GM19467 (cell line): ENCODE results near the gene VIPR1.

ENCODE experiments used
- ATAC-seq: cut with Tn5 transposase; IDR thresholded peaks from one replicate; pipeline ENCODE4 v1.9.1; 2021; ENCODE audit warnings: mild to moderate bottlenecking, moderate library complexity; ENCODE audit not compliant: unreplicated experiment

Gene VIPR1

GRCh38 chr3:42509111-42509510, 6.7 kb downstream of the VIPR1 start:
- no peak for ATAC-seq

GRCh38 chr3:42510325-42510724, 7.9 kb downstream of the VIPR1 start:
- ATAC-seq: no peak

- ATAC-seq: no peak
These were observed 8.8 kb downstream of the VIPR1 start for GRCh38 chr3:42511201-42511600.

GRCh38 chr3:42511736-42512135, 9.3 kb downstream of the VIPR1 start:
- no peak for ATAC-seq

GRCh38 chr3:42513121-42513520, 10.7 kb downstream of the VIPR1 start:
- ATAC-seq: no peak

GRCh38 chr3:42513521-42513920, 11.1 kb downstream of the VIPR1 start:
- no peak for ATAC-seq

- ATAC-seq: no peak
These were observed 12.4 kb downstream of the VIPR1 start for GRCh38 chr3:42514876-42515275.

GRCh38 chr3:42515391-42515916, 13.0 kb downstream of the VIPR1 start:
- ATAC-seq: no peak

GRCh38 chr3:42515976-42516375, 13.5 kb downstream of the VIPR1 start:
- ATAC-seq: no peak

GRCh38 chr3:42516443-42516842, 14.0 kb downstream of the VIPR1 start:
- ATAC-seq: no peak

GRCh38 chr3:42517117-42517516, 14.7 kb downstream of the VIPR1 start:
- no peak for ATAC-seq

- no peak for ATAC-seq
These were observed 16.5 kb downstream of the VIPR1 start for GRCh38 chr3:42518800-42519567.

- no peak for ATAC-seq
These were observed 17.1 kb downstream of the VIPR1 start for GRCh38 chr3:42519568-42519962.

GRCh38 chr3:42520336-42520735, 17.9 kb downstream of the VIPR1 start:
- no peak for ATAC-seq

- ATAC-seq: no peak
These were observed 18.5 kb downstream of the VIPR1 start for GRCh38 chr3:42520906-42521305.

- ATAC-seq: no peak
These were observed 22.3 kb downstream of the VIPR1 start for GRCh38 chr3:42524751-42525150.

GRCh38 chr3:42525212-42525611, 22.8 kb downstream of the VIPR1 start:
- no peak for ATAC-seq

GRCh38 chr3:42525736-42526345, 23.4 kb downstream of the VIPR1 start:
- ATAC-seq: no peak

GRCh38 chr3:42526616-42527367, 24.3 kb downstream of the VIPR1 start:
- no peak for ATAC-seq

- no peak for ATAC-seq
These were observed 25.0 kb downstream of the VIPR1 start for GRCh38 chr3:42527368-42527917.

- no peak for ATAC-seq
These were observed 27.0 kb downstream of the VIPR1 start for GRCh38 chr3:42529468-42529867.
